Stimulated activated CD4-positive, alpha-beta T cell treated with anti-CD3 and anti-CD28 coated beads, Interleukin-15, amount 100 ng/mL, for 24 hours (primary cell): Measurements from ENCODE around the gene GRIK1.

Experiments used
- DNase-seq: peaks from one replicate; pipeline ENCODE4 v3.0.0-alpha.2; 2020

Gene GRIK1

GRCh38 chr21:29712818-29713217 lies 227.0 kb downstream of the GRIK1 start:
- no peak for DNase-seq

DNA sequence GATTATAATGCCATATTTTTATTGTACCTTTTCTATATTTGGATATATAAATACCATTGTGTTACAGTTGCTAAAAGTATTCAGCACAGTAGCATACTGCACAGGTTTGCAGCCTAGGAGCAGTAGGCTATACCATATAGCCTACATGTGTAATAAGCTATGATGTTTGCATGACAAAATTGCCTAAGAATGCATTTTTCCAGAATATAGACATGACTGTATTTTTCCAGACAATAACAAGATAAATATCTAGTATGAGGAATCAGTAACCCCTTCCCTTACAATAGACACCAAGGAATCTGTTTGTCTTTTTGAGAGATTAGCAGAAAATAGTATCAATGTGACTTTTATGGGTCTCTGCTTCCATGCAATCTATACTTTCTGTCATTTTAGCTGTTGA lies 228.6 kb downstream of the GRIK1 start:
- no peak for DNase-seq

- no peak for DNase-seq
Measured at GRCh38 chr21:29710498-29710897, 229.3 kb downstream of the GRIK1 start.

DNA sequence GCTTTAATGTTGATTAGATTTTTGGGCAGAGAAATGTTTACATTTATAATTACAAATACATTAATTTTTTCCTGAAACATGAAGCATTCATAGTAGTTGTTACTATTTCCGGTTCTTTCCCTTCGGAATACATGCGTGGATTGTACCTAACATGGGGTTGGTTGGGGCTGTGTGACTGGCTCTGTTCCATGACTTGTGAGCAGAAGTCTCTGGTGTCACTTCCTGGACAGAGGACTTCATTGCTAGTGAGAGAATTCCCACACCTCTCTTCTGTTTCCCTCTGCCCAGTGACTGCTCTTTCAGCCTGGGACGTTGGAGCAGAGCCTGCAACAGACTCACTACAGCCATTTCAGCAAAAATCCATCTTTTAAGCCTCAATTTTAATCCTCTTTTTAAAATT lies 231.4 kb downstream of the GRIK1 start:
- no peak for DNase-seq

DNA sequence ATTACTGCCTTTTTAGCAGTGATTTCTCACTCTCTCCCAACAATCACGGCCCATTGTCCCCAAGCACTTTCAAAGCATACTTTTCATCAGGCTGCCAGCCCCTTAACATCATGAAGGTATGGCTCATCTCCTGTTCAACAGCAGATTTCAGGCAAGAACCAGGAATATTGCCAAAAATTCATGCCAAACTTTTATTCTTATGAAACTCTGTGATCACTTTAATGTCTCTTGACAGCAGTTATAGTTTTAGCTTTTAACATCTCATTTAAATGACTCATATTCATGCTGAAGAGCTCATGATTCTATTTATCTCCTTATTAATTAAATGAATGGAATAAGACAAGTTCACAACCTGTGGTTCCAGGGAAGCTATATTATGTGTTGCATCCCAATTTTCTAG lies 235.1 kb downstream of the GRIK1 start:
- no peak for DNase-seq

DNA sequence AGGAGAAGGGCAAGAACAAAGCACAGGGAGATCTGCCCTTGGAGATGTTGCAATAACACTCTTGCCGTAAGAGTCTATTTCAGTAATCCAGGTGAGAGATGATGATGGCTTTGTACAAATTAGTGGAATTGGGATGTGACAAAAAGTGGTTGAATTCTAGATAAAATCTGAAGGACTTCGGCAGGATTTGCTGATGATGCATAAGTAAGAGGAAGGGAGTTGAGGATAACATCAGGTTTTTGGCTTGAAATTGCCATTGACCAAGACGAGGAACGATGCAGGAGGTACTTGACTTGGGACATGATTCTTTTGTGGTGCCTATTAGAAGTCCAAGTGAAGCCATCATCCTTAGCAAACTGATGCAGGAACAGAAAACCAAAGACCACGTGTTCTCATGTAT lies 238.1 kb downstream of the GRIK1 start:
- DNase-seq: no peak

GRCh38 chr21:29697555-29698193 lies 242.1 kb downstream of the GRIK1 start:
- DNase-seq: no peak

GRCh38 chr21:29696937-29697336 lies 242.9 kb downstream of the GRIK1 start:
- no peak for DNase-seq

GRCh38 chr21:29691616-29692491 lies 247.9 kb downstream of the GRIK1 start:
- DNase-seq: no peak

DNA sequence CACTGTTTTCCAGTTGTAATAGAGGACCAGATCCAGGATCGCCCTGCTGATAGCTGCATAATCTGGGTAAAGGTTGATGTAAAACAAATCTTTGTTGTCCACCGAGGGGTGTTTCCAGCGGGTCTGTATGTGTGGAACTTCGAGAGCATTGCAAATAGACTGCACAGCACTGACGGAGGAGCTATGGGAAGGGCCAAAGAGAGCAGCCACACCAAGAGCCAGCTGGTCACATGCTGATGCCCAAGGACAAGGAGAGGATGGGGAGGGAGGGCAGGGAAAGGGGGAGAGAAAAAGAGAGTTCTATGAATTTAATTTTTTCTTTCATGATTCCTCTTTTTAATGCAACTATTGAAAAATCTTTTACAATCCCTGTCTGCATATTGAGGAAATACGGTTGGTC lies 250.0 kb downstream of the GRIK1 start:
- no peak for DNase-seq

- no peak for DNase-seq
Measured at GRCh38 chr21:29684106-29684505, 255.7 kb downstream of the GRIK1 start.

- no peak for DNase-seq
Measured at GRCh38 chr21:29682800-29683199, 257.0 kb downstream of the GRIK1 start.

DNA sequence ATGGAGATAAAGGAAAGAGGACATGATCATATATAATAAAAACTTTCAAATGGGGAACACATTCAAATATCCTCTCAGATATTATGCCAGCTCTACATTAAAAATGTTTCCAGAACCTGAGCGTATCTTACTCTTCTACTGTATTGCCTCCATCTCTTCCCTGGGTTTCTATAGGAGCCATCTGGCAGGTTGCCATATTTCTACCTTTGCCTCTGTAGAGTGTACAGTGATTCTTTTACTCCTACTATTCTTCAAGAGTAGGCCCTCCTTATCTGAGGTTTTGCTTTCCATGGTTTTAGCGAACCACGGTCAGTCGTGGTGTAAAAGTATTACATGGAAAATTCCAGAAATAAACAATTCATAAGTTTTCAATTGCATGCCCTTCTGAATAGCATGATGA lies 259.5 kb downstream of the GRIK1 start:
- no peak for DNase-seq

DNA sequence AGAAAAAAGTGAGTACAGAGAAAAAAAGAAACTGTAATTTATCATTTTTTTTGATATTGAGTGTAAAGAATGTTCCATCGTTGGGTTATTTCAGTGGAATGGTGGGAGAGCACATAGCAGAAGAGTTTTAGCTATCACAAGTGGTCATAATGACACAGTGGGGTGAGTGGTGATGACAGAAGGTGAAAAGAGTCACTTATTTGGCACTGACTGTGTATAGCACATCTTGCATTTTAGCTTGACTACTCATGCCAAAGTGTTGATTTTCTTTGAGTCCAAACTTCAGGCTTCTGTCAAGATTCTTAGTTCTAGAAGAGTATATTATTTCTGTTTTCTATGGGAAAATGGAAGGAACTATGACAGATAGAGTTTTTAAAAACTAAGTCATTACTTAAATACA lies 261.2 kb downstream of the GRIK1 start:
- no peak for DNase-seq

- no peak for DNase-seq
Measured at GRCh38 chr21:29677326-29677725, 262.5 kb downstream of the GRIK1 start.

- DNase-seq: no peak
Measured at GRCh38 chr21:29676395-29676794, 263.4 kb downstream of the GRIK1 start.

DNA sequence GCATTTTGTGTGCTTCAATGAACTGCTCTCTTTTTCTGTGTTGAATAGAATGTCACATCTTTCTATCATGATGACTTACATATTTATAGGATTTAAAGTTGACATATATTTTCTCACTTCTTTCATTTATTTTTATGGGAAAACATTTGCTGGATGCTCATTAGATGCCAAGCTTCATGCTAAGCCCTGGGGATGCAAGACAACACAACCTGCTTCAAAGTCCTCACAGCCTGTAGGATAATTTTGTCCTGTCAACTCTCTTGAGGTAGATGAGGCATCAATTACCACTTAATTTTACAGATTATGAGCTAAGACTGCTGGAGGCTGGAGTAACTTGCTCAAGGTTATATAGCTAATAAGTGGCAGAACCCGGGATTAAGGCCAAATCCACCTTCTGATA lies 264.3 kb downstream of the GRIK1 start:
- no peak for DNase-seq

DNA sequence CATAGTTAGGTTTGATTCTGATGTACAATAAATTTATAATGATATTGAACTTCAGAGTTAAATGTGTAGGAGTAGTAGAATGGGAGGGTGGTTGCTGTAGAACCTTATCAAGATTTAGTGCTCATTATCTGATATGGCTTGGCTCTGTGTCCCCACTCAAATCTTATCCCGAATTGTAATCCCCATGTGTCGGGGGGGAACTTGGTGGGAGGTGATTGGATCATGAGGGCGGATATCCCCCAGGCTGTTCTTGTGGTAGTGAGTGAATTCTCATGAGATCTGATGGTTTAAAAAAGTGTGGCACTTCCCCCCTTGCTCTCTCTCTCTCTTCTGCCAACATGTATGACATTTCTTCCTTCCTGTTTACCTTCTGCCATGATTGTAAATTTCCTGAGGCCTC lies 265.5 kb downstream of the GRIK1 start:
- no peak for DNase-seq

DNA sequence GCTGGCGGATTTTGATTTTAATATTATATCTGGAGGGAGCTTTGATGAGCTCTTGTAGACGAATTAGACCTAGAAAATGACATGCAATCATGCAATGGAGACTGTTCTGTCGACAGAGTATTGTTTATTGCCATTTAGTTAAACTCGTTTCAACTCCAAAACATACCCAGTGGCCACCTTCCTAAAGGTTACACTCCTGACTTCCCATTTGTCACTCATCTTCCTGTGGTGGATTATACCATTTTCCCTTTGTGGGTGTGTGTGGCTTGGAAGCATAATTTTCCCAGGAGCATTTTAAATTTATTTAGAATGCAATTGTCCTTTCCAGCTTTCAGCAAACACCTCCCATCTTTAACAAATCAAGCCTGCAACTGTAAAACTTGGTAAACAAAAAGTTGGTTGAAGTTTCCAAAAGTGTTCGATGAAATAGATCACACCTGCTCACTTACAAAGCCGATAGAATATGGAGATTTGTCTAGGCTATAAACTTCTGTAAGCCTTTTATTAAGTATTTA lies 266.6 kb downstream of the GRIK1 start:
- no peak for DNase-seq

- no peak for DNase-seq
Measured at GRCh38 chr21:29671728-29672127, 268.1 kb downstream of the GRIK1 start.

DNA sequence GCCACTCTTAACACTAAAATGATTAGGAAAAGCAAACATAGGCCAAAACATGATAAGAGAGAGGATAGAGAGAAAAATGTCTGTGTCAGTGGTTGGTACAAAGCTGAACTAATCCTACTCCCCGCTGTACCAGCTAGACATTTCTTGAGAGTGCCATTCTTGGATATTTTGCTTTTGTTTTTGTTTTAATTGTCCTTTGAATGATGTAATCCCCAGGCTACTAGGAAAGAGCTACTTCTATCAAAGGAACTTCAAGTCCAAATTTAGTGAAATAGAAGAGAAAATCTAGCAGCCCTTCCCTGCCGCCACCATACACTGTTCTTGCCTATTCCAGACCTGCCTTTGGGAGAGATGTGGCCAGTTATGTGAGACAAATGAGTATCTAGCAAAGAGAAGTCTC lies 269.6 kb downstream of the GRIK1 start:
- no peak for DNase-seq

DNA sequence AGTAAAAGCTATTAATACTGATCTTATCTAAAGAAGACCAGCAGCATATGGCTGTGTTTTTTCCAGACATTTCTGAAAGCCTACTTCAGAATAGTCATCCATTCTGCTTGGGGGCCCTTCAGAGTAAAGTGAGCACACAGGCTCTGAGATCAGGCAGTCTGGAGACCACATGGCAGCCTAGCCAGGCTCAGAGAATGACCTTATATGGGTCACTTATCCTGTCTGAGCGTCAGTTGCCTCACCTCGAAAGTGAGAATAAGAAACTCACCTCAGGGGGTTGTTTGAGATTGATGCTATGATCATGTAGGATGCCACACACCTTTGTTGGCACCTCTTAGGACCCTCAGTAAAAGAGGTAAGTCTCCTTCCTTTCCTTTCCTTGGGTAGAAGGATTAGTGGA lies 270.4 kb downstream of the GRIK1 start:
- DNase-seq: no peak

- no peak for DNase-seq
Measured at GRCh38 chr21:29667651-29668050, 272.1 kb downstream of the GRIK1 start.

DNA sequence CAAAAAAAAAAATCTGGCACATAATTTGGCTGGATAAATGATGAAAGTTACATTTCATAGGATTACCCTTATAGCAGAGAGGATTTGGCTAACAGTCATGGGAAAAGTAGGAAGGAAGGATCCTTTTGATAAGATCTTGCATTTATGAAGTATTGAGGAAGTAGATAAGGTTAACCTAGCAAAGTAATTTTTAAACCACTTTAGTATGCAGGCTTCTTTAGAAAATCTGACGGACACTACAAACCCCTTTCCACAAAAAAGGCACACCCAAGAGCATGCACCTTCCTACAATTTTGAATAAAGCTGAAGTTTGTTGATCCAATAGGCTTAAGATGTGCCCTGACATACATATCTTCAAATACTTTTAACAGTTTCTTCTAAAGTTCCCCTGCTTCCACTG lies 275.2 kb downstream of the GRIK1 start:
- no peak for DNase-seq
